Fibroblast of lung (primary cell): ENCODE results near the gene LMOD2. TPM values are rescaled to one million over a fixed set of nuclear protein-coding genes. Genes with fewer than 3 reads are reported as not detected.
"Not testable (repeated sequence)": the region's sequence is repeated elsewhere in the genome, so short reads cannot be mapped to it uniquely, and the experiment has no call there.

Experiments used
- DNase-seq, 2 donors: peaks; one replicate each; pipeline versions ENCODE4 v3.0.0 to v3.0.0-alpha.2; 2010; ENCODE audit warnings: low read depth in 2 of 2
- H2AFZ ChIP-seq: 2 replicates; pipeline ENCODE4 v1.5.1; 2012; ENCODE audit warnings: low read length, control low read depth, inconsistent platforms
- H3K27ac ChIP-seq: 2 replicates; pipeline ENCODE4 v1.5.1; 2011; ENCODE audit warnings: low read length, control low read depth; ENCODE audit not compliant: insufficient read depth
- H3K27me3 ChIP-seq: 2 replicates; pipeline ENCODE4 v1.5.1; 2011; ENCODE audit warnings: mild to moderate bottlenecking, low read length; ENCODE audit not compliant: control insufficient read depth, insufficient read depth
- H3K36me3 ChIP-seq: 2 replicates; pipeline ENCODE4 v1.5.1; 2011; ENCODE audit warnings: low read length; ENCODE audit not compliant: control insufficient read depth, insufficient read depth
- H3K4me1 ChIP-seq: 2 replicates; pipeline ENCODE4 v1.5.1; 2011; ENCODE audit warnings: low read length; ENCODE audit not compliant: control insufficient read depth, insufficient read depth; ENCODE audit errors: extremely low read depth
- H3K4me2 ChIP-seq: 2 replicates; pipeline ENCODE4 v1.5.1; 2011; ENCODE audit warnings: low read length, control low read depth; ENCODE audit not compliant: insufficient read depth; ENCODE audit errors: extremely low read depth
- H3K4me3 ChIP-seq, 4 experiments: fragments of 200-600 bp in 1 of 4; sonication (generic) in 1 of 4; replicated peaks in 1 of 4; 2 replicates each; pipeline ENCODE4 v1.5.1; 2011 to 2016; ENCODE audit warnings: low read length in 4 of 4, low read depth in 3 of 4, mild to moderate bottlenecking in 3 of 4, control low read depth in 2 of 4, inconsistent platforms in 1 of 4, mixed read lengths in 1 of 4; ENCODE audit not compliant: insufficient read depth in 1 of 4; ENCODE audit errors: control extremely low read depth in 1 of 4
- H3K79me2 ChIP-seq: 2 replicates; pipeline ENCODE4 v1.5.1; 2012; ENCODE audit warnings: mild to moderate bottlenecking, low read length, inconsistent platforms; ENCODE audit not compliant: control insufficient read depth, insufficient read depth
- H3K9ac ChIP-seq: 2 replicates; pipeline ENCODE4 v1.5.1; 2011; ENCODE audit warnings: mild to moderate bottlenecking, low read length, control low read depth; ENCODE audit not compliant: insufficient read depth
- H3K9me3 ChIP-seq: 2 replicates; pipeline ENCODE4 v1.5.1; 2012; ENCODE audit warnings: low read depth, low read length; ENCODE audit not compliant: control insufficient read depth, insufficient read depth
- H4K20me1 ChIP-seq: 2 replicates; pipeline ENCODE4 v1.5.1; 2011; ENCODE audit warnings: low read length; ENCODE audit not compliant: control insufficient read depth, insufficient read depth; ENCODE audit errors: extremely low read depth
- CTCF ChIP-seq, 2 donors: IDR thresholded peaks in 1 of 2; conservative IDR thresholded peaks in 1 of 2; 1 replicate in 1 of 2; 2 replicates in 1 of 2; pipeline ENCODE4 v1.5.1; 2011 to 2012; ENCODE audit warnings: low read length in 2 of 2, control low read depth in 1 of 2, inconsistent platforms in 1 of 2, low read depth in 1 of 2, mild to moderate bottlenecking in 1 of 2
- EZH2 ChIP-seq: IDR thresholded peaks from 2 replicates; pipeline ENCODE4 v1.5.1; 2012; ENCODE audit warnings: low read length, control low read depth, mild to moderate bottlenecking; ENCODE audit errors: missing control alignments
- polyA plus RNA-seq, 2 donors: library from polyadenylated mRNA; depleted of rRNA in 1 of 2; stranded (reverse) in 1 of 2; unstranded in 1 of 2; fragments of >200 nt; gene quantifications; 2 replicates each; pipeline ENCODE4 v1.2.1, GENCODE V29; 2011 to 2012; ENCODE audit warnings: missing spikeins in 1 of 2
- total RNA-seq: library from RNA; depleted of rRNA; stranded (reverse); fragments of >200 nt; gene quantifications from 2 replicates; pipeline ENCODE4 v1.2.1, GENCODE V29; 2014

LMOD2 gene
- total and polyA plus RNA-seq, 2 donors (not counting 1 experiment from before 2014, with no cell fraction given): not detected

GRCh38 chr7:123633553-123633952, 22.1 kb upstream of the LMOD2 start:
- Histone ChIP-seq H3K4me2 (no peak overlapping the region), H3K4me1 (no peaks in the 10 kb centered on the region), H4K20me1 (no peaks in the 10 kb centered on the region), H3K9ac (no peak overlapping the region), H3K9me3 (no peaks in the 10 kb centered on the region), H3K36me3 (no peaks in the 10 kb centered on the region), H3K27ac (no peak overlapping the region), H3K79me2 (no peaks in the 10 kb centered on the region), H3K4me3 (peak overlapping the region in 1 of 4 experiments; percentile 15), H3K27me3 (no peaks in the 10 kb centered on the region), H2AFZ (no peak overlapping the region)
- TF ChIP-seq EZH2: no peak
- no peak for TF ChIP-seq CTCF (conservative IDR thresholded peaks at IDR 0.05 in 1 of 2, IDR thresholded peaks at IDR 0.05 in 1 of 2; ENCODE audit: low read depth in 1 of 2, low read length in 2 of 2)
- peak; percentile 60 to 81 for DNase-seq

- H3K4me3 ChIP-seq, H3K9me3 ChIP-seq, DNase-seq, H4K20me1 ChIP-seq, H3K4me1 ChIP-seq, H3K4me2 ChIP-seq, H3K27ac ChIP-seq, H3K9ac ChIP-seq, H2AFZ ChIP-seq, H3K79me2 ChIP-seq, H3K27me3 ChIP-seq, H3K36me3 ChIP-seq: not testable (repeated sequence)
These were observed 21.6 kb upstream of the LMOD2 start for GRCh38 chr7:123634011-123634573.

- no peak overlapping the region for H3K4me3 ChIP-seq
- H3K9me3 ChIP-seq: no peaks in the 10 kb centered on the region
- H3K27ac ChIP-seq: no peak overlapping the region
- H3K27me3 ChIP-seq: no peaks in the 10 kb centered on the region
- no peak overlapping the region for H3K9ac ChIP-seq
- H3K4me1 ChIP-seq: no peaks in the 10 kb centered on the region
- no peaks in the 10 kb centered on the region for H3K79me2 ChIP-seq
- no peaks in the 10 kb centered on the region for H4K20me1 ChIP-seq
- H3K4me2 ChIP-seq: no peak overlapping the region
- H3K36me3 ChIP-seq: no peaks in the 10 kb centered on the region
- peak; percentile 26 to 76 for DNase-seq
- no peak overlapping the region for H2AFZ ChIP-seq
- TF ChIP-seq EZH2 (no peak), CTCF (conservative IDR thresholded peaks at IDR 0.05 in 1 of 2, IDR thresholded peaks at IDR 0.05 in 1 of 2; ENCODE audit: low read depth in 1 of 2, low read length in 2 of 2) (peak; percentile 72 to 73)
These were observed 19.9 kb upstream of the LMOD2 start for GRCh38 chr7:123635551-123636359.
